Erythroblast (primary cell): ENCODE data around the gene MAP3K7CL.

ENCODE experiments used
- DNase-seq, 2 experiments: peaks; one replicate each; lab custom pipeline; 2025; lab: John Stamatoyannopoulos, UW
- GATA1 ChIP-seq: IDR thresholded peaks from 2 replicates; pipeline ENCODE4 v1.6.1; 2011; ENCODE audit warnings: low read depth, mild to moderate bottlenecking, control low read depth, low read length, moderate library complexity
- POLR2A ChIP-seq: IDR thresholded peaks from 2 replicates; pipeline ENCODE4 v1.6.1; 2011; ENCODE audit warnings: mild to moderate bottlenecking, low read length

MAP3K7CL gene

DNA sequence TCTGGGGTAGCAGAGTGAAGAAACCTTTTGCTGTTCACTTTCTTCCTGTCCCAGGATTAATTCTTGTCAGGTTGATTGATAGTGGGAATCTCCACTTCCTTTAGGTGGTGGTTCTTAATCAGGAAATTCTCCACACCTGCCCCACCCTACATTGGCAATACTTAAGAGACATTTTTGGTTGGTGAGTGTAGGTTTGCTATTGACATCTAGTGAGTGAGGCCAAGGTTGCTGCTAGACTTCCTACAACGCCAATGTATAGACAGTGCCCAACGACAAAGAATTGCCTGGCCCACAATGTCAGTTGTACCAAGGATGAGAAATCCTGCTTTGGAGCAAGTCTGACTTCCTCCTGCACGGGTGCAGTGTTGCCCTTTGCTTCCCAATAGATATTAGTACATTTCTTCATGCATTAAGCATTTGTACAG lies 38.5 kb downstream of the MAP3K7CL start:
- TF ChIP-seq POLR2A (no peak), GATA1 (no peak)
- DNase-seq = no peak

DNA sequence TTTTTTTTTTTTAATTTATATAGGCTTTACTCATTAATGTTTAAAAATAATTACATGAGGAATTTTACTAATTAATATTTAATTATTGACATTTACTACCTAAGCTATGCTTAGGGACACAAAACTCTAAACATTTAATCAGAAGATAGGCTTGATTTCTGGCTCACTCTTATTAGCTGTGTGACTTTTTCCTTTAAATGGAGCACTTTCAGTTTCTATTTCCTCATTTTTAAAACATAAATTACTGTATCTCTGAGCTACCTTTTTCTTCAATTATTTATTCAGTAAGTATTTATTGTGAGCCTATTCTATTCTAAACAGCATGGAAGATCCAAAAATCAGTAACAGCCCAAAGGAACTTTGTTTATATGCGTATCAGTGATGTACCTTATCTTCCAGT lies 40.5 kb downstream of the MAP3K7CL start:
- TF ChIP-seq POLR2A (no peak), GATA1 (no peak)
- no peak for DNase-seq

DNA sequence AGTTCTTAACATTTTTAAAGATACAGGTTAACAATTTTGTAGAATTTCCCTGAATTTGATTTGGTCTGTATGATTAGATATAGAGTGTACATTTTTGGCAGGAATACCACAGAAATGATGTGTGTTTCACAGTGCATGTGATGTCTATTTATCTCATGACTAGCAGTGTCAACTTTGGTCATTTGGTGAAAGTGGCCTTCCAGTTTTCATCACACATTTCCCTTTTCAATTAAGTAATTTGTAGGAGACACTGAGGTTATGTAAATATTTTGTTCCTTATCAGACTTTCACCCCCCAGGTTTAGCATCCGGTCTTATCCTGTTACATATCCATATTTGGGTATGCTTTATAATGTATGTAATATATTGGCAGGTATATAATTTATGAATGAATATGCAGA lies 41.8 kb downstream of the MAP3K7CL start:
- TF ChIP-seq POLR2A = no peak
- TF ChIP-seq GATA1 = no peak
- peak in 1 of 2 experiments; percentile 6 for DNase-seq

DNA sequence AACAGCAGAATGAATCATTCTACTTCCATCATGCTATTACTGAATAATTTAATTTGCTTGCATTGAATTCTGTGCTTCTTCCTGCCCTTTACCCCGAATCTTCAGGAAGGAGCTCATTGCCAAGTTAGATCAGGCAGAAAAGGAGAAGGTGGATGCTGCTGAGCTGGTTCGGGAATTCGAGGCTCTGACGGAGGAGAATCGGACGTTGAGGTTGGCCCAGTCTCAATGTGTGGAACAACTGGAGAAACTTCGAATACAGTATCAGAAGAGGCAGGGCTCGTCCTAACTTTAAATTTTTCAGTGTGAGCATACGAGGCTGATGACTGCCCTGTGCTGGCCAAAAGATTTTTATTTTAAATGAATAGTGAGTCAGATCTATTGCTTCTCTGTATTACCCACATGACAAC lies 44.2 kb downstream of the MAP3K7CL start:
- TF ChIP-seq GATA1 (no peak), POLR2A (no peak)
- DNase-seq = no peak

DNA sequence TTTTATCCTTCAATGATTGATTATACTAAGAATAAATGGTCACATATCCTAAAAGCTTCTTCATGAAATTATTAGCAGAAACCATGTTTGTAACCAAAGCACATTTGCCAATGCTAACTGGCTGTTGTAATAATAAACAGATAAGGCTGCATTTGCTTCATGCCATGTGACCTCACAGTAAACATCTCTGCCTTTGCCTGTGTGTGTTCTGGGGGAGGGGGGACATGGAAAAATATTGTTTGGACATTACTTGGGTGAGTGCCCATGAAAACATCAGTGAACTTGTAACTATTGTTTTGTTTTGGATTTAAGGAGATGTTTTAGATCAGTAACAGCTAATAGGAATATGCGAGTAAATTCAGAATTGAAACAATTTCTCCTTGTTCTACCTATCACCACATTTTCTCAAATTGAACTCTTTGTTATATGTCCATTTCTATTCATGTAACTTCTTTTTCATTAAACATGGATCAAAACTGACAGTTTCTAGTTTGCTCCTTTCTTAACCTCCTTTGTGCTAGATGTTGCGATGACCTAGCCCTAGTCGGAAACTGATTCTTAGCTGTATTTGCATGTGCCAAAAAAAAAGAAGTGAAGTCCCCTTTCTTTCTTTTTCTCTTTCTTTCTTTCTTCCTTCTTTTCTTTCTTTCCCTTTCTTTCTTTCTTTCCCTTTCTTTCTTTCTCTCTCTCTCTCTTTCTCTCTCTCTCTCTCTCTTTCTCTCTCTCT lies 45.1 kb downstream of the MAP3K7CL start:
- DNase-seq = no peak
- TF ChIP-seq GATA1 (no peak), POLR2A (no peak)

DNA sequence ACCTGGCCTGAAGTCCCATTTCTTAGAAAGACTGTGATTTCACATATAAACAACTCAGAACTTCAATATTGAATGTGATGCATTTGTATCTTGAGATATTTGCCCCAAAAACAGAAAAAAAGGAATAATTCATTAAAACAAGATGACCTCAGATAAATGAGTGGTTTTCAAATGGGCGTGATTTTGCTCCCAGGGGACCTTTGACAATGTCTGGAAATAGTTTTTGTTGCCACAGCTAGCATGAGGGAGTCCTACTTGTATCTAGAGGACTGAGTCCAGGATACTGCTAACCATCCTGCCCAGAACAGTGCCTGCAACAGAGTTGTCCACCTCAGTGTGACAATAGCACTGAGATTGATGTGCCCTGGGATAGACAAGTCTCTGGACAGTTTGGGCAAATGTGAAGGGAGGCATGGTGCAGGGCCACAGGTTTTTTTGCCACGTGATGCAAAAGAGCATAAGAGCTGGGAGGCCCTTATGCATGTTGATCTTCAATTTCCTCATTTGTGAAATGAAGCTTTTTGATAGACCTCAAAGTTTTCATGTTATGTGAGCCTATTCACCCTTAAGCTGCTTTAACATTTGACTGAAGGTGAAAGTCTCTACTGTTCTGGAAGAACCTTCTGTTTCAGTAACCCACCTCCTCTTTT lies 46.2 kb downstream of the MAP3K7CL start:
- DNase-seq = no peak
- TF ChIP-seq GATA1 = no peak

DNA sequence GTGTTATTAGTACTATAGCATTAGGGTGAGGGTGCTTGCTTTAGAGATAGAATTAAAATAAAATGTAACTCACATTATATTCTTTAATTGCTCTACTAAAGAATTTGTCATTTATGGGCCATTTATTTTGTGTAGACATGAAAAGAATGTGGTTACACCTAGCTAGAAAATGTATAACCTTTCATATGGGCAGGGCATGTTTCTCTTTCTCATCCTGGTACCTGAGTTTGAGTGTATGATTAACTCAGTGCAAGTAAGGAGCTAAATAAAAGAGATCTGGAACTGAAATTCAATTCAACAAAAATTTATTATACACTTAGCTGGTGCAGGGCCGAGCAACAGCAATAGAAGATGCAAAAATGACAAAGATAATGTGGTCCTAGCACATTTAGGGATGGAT lies 47.4 kb downstream of the MAP3K7CL start:
- TF ChIP-seq GATA1 (no peak), POLR2A (no peak)
- DNase-seq = no peak

DNA sequence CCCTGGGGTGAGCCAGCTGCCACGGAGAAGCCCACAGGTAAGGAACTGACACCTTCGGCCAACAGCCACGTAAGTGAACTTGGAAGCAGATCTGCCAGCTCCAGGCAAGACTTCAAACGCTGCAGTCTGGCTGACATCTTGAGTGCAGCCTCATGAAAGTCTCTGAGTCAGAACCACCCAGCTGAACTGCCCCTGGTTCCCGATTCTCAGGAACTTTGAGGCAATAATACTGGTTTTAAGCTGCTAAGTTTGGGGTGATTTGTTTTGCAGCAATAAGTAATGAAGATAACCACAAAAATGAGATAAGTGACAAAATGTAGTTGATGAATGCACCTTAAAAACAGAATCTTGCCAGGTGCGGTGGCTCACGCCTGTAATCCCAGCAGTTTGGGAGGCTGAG lies 48.5 kb downstream of the MAP3K7CL start:
- DNase-seq = no peak
- TF ChIP-seq POLR2A (no peak), GATA1 (no peak)

DNA sequence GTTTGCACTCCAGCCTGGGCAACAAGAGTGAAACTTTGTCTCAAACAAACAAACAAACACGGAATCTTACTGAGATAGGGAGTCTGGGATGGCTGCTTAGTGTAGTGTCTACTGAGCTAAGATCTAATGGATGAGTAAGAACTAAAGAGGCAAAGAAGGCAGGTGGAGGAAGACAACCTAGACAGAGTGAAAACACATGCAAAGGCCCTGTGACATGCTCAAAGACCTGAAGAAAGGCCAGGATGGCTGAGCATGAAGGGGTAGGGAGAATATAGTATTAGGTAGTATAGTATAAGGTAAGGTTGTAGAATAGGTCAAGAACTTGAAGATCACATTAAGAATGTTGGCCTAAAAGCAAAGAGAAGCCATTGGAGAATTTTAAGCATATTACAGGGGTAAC lies 49.1 kb downstream of the MAP3K7CL start:
- DNase-seq = no peak
- no peak for TF ChIP-seq GATA1
- no peak for TF ChIP-seq POLR2A

DNA sequence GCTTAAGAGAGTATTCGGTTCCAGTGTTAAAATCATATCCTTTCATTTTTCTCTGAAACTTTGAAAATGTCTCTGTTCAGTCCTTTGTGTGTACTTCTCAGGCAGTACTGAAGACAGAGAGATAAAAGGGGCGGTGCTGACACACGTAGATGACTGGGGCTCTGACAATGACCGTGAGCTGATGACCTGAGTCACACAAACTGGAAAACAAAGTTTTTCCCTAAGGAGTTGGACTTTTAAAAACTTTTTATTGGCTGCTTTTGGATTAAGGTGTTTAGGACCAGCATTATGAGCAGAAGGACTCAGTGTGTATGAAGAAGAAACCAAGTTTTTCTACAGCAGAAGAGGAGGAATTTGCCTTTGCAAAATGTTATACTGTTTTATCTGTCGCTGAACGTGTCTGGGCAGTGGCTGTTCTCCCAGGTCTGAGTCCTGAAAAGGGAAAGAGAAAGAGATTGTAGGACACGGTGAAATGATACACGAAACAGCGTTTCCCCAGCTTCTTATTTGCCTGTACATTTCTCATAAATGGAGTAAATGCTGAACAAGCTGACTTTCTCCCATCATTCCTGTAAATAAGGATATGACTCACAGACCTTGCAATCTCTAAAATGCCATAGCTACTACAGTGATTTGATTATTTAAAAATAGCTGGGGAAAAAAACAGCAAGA lies 51.5 kb downstream of the MAP3K7CL start:
- DNase-seq = peak in 1 of 2 experiments; percentile 22
- no peak for TF ChIP-seq GATA1
- no peak for TF ChIP-seq POLR2A

DNA sequence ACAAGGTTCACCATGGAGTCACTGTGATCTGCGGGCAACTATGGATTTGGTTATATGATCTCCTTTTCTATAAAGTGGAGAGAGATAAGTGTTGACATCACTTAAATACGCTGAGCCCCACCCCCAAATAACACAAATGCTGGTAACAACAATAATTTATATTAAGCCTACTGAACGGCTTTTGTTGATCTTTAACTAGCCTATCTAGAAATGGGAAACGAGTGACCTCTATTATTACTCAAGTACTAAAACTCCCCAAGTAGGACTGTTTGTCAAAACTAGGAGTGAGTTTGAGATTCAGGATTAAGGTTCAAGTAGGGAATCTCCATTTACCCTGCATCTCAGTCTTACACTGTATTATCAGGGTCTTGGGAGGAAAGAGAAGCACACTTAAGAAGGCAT lies 52.2 kb downstream of the MAP3K7CL start:
- TF ChIP-seq POLR2A (no peak), GATA1 (no peak)
- no peak for DNase-seq

DNA sequence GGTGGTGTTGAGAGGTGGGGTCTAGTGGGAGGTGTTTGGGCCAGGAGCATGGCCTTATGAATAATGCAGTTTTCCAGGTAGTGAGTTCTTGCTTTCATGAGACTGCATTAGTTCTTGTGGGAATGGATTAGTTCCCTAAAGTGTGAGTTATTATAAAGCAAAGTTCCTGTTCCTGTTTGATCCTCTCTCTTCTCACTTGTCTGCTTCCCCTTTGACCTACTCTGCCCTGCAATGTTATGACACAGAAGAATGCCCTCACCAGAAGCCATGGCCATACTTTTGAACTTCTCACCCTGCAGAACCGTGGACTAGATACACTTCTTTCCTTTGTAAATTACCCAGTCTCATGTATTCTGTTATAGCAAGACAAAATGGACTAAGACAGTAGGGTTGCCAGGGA lies 53.6 kb downstream of the MAP3K7CL start:
- no peak for TF ChIP-seq GATA1
- no peak for TF ChIP-seq POLR2A
- DNase-seq = no peak

DNA sequence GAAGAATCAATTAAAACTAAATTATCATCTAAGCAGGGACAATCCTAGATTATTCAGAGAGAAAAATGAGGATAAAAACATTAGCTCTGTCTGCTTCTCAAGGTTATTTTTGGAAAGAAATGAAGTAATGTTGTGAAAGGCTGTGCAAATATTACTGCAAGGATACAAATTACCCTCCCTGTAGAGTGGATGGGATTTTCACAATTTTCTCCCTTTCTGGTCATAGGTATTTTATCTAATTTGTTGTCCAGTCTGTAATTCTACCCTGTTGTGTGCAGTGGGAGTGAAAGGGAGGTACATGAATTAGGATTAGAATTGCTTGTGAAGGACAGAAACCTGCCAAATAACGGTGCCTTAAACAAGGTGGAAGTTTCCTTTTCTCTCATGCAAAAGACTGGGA lies 54.7 kb downstream of the MAP3K7CL start:
- no peak for TF ChIP-seq GATA1
- no peak for TF ChIP-seq POLR2A
- DNase-seq = no peak

DNA sequence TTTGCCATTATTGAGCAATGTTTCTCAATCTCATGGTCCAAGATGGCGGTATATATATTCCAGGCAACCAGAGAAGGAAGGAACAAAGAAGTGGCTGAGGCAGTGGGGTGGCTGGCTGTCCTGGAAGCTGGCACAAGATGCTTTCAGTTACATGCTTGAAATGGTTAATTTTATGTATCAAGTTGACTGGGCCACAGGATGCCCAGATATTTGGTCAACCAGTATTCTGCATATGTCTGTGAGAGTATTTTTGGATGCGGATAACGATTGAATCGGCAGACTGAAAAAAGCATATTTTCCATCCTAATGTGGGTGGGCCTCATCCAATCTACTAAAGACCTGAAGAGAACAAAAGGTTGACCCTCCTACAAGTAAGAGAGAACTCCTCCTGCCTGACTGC lies 55.2 kb downstream of the MAP3K7CL start:
- no peak for TF ChIP-seq GATA1
- no peak for TF ChIP-seq POLR2A
- no peak for DNase-seq
